ENCODE measurements around the gene PTPRG.

The PTPRG gene

GRCh38 chr3:61966200-61966599 is 404.8 kb downstream of the PTPRG start:
- DNase-seq (ENCODE audit: low read depth), result no peak

DNA sequence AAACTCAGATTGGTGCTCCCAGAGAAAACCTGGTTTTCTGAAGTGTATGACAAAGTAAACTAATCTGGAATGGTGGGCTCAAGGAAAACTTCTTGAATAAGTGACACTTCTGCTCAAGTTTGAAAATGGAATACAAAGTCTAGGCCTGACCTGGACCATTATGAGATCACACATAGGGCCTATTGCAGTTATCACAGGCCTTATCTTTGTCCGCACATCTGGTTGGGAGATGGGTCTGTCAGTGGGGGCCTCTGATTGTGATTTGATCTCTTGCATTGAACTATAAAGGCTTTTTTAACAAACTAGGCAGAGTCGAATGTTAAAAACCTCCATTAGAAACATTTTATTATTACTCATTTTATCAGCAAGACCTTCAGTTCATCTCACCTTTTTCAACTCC is 405.6 kb downstream of the PTPRG start:
- DNase-seq (ENCODE audit: low read depth), result no peak

DNA sequence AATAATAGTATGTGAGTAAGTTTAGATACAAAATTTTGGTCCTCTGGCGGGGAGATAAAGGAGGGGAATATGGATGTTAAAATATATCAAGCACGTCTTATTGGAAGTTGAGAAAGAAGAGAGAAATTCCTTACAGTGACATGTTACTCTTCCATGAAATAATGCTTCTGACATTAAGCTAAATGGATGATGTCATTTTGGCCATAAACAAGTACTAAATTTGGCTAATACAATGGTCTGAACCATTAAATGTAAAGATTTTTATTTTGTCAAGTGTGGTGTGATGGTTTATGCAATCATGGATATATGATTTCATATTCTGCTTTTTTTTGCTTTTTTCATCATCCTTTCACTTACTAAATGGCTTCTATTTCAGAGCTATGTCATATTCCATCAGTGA is 406.6 kb downstream of the PTPRG start:
- DNase-seq (ENCODE audit: low read depth), result no peak

- DNase-seq (ENCODE audit: low read depth), result no peak
Observed at GRCh38 chr3:61974662-61975061, 413.3 kb downstream of the PTPRG start.

DNA sequence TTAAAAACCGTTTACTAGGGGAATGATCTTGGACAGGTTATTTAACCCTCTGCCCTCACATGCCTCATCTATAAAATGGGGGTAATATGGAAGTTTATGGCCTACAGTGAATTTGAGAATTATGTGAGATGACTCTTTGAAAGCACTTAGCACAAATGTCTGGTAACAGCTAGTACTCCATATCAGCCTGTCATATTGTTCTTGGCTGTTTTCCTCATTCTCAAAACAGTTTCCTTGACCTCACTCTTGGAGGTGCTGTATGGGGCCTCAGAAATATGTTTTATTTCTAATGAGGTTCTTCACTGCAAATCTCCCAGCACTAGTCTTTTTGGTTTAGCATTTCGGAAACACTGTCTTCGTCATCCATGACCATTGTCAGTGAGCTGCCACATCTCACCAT is 413.8 kb downstream of the PTPRG start:
- no peak for DNase-seq (ENCODE audit: low read depth)

- DNase-seq (ENCODE audit: low read depth), result no peak
Observed at GRCh38 chr3:61975936-61976335, 414.6 kb downstream of the PTPRG start.

GRCh38 chr3:61978460-61979419 is 417.4 kb downstream of the PTPRG start:
- DNase-seq (ENCODE audit: low read depth), result no peak

DNA sequence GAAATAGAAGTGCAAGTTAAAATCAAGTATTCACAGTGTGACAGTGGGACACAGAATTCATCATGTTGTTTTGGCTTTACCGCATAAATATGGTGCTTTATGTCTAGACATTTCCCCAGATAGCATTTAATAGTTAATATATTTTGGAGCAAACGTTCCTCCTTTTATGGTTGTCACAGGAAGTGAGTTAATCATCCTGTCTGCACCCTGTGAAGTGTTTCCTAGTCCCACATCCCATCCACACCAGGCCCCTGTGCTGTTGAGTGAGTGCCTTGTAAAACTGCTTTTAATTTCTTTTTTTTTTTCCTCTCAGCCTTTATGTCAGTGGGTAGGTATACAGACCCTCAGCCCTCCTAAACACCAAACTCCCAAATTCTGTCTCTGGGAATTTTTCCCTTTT is 418.3 kb downstream of the PTPRG start:
- DNase-seq (ENCODE audit: low read depth), result no peak

DNA sequence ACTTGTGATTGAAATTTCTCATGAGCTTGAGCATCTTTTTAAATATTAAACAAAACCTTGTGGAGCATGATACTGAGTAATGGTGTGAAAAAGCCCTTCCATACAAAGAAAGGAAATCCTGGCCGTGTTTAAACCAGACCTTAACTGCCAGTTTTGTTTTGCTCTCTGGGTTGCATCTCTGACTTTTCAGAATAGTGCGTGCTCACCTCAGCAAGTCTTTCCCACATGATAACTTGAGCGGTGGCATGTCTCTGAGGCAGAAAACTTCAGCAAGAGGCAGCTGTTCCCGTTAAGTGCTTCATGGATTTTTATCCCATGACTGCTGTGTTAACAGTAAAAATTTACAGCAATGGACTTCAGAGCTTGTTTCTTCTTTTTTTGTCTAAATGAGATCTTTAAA is 418.7 kb downstream of the PTPRG start:
- DNase-seq (ENCODE audit: low read depth), result no peak

GRCh38 chr3:61981060-61981459 is 419.7 kb downstream of the PTPRG start:
- DNase-seq (ENCODE audit: low read depth), result no peak

DNA sequence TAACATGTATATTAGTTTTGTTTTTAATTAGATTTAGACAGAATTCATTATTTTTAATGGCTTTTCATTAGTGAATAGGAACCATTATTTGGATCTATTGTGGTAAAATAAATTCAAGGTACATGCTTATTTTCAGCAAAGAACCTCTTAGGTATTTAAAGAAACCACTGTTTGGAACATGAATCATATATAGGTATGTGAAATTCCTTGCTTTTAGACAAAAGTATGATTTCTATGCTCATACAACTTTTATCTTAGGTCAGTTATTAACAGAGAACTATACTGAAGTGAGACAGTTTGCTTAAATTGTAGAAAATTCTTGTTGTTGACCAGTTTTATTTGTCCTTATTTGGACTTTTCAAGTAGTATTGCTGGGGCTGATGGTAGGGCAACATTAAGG is 422.1 kb downstream of the PTPRG start:
- no peak for DNase-seq (ENCODE audit: low read depth)

- peak; percentile 71 for DNase-seq (ENCODE audit: low read depth)
Observed at GRCh38 chr3:61985020-61985419, 423.6 kb downstream of the PTPRG start.

DNA sequence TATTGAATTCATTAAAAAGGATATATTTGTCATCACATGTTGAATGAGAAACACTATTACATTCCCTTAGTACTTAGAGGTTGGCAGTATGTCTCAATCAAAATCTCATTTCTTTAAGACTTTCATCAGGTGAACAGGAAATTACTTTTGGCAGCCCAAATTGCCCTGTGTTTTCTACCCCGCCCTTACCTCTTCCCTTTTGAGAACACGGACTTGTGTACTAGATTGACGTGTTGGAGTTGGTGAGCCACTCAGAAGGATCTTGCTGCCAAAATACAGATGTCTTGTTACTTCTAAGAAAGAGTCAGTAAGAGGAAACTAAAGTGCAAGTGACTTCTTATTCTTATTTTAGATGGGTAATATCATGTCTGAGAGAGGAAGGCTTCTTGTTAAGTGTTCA is 425.1 kb downstream of the PTPRG start:
- DNase-seq (ENCODE audit: low read depth), result no peak

DNA sequence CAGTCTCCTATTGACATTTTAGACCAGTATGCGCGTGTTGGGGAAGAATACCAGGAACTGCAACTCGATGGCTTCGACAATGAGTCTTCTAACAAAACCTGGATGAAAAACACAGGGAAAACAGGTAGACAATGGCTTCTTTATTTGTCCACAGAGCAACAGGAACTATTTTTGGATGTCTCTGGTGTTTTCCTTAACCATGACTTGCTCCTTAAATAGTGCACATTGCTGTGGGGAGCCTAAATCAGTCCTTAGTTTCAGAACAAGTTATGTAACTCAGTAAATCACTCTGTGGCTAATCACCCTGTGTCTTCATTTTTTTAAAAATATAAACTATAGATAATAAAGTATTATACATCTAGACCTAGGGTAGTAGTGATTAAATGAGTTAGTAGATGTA is 428.3 kb downstream of the PTPRG start:
- no peak for DNase-seq (ENCODE audit: low read depth)

- no peak for DNase-seq (ENCODE audit: low read depth)
Observed at GRCh38 chr3:61990327-61991027, 429.1 kb downstream of the PTPRG start.

- DNase-seq (ENCODE audit: low read depth), result no peak
Observed at GRCh38 chr3:61991706-61992105, 430.3 kb downstream of the PTPRG start.

GRCh38 chr3:61996366-61996765 is 435.0 kb downstream of the PTPRG start:
- DNase-seq (ENCODE audit: low read depth), result no peak

- DNase-seq (ENCODE audit: low read depth), result no peak
Observed at GRCh38 chr3:61997101-61997500, 435.7 kb downstream of the PTPRG start.

- DNase-seq (ENCODE audit: low read depth), result no peak
Observed at GRCh38 chr3:62003835-62004234, 442.5 kb downstream of the PTPRG start.

GRCh38 chr3:62007036-62007435 is 445.7 kb downstream of the PTPRG start:
- DNase-seq (ENCODE audit: low read depth), result no peak

DNA sequence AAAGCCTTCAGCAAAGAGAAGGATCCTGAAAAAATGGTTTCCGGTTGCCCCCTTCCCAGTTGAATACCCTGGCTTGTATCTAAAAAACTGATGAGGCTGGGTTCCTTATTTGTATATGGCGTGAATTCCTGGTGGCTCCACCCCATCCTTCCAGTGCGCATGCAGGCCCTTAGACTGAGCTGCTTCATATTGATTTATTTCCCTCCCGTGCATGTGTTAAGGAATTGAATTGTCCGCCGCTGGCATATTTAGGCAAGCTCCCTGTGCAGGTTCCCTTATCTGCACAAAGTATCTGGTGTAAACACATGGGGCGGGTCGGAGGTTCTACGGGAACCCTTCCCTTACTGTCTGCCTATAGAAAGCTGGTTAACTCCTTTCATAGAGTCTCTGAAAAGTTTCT is 449.6 kb downstream of the PTPRG start:
- DNase-seq (ENCODE audit: low read depth), result no peak

GRCh38 chr3:62011666-62012065 is 450.3 kb downstream of the PTPRG start:
- DNase-seq (ENCODE audit: low read depth), result no peak

GRCh38 chr3:62013951-62014350 is 452.6 kb downstream of the PTPRG start:
- DNase-seq (ENCODE audit: low read depth), result no peak
